Stimulated activated CD4-positive, alpha-beta T cell treated with anti-CD3 and anti-CD28 coated beads, Interleukin-12 subunit alpha, Interleukin-12 subunit beta, amount 100 ng/mL, for 24 hours (primary cell): ENCODE results near the gene COLEC12.

Experiments used
- DNase-seq, 2 experiments: peaks; one replicate each; pipeline ENCODE4 v3.0.0-alpha.2; 2020; ENCODE audit warnings: low read depth in 2 of 2

COLEC12 gene

GRCh38 chr18:362311-363290 is 137.9 kb downstream of the COLEC12 start:
- no peak for DNase-seq

GRCh38 chr18:361941-362310 is 138.6 kb downstream of the COLEC12 start:
- no peak for DNase-seq

- no peak for DNase-seq
Observed at GRCh38 chr18:361100-361732, 139.3 kb downstream of the COLEC12 start.

GRCh38 chr18:360676-361075 is 139.8 kb downstream of the COLEC12 start:
- no peak for DNase-seq

- DNase-seq = no peak
Observed at GRCh38 chr18:356778-357177, 143.7 kb downstream of the COLEC12 start.

GRCh38 chr18:355678-356077 is 144.8 kb downstream of the COLEC12 start:
- no peak for DNase-seq

- no peak for DNase-seq
Observed at GRCh38 chr18:354471-354870, 146.0 kb downstream of the COLEC12 start.

GRCh38 chr18:354003-354402 is 146.5 kb downstream of the COLEC12 start:
- DNase-seq = no peak

- DNase-seq = no peak
Observed at GRCh38 chr18:352438-352837, 148.1 kb downstream of the COLEC12 start.

GRCh38 chr18:350953-351572 is 149.4 kb downstream of the COLEC12 start:
- no peak for DNase-seq

GRCh38 chr18:346600-346999 is 153.9 kb downstream of the COLEC12 start:
- no peak for DNase-seq

- DNase-seq = no peak
Observed at GRCh38 chr18:341102-341501, 159.4 kb downstream of the COLEC12 start.

GRCh38 chr18:340044-340443 is 160.5 kb downstream of the COLEC12 start:
- DNase-seq = no peak

- DNase-seq = no peak
Observed at GRCh38 chr18:339200-339599, 161.3 kb downstream of the COLEC12 start.

- no peak for DNase-seq
Observed at GRCh38 chr18:336713-337112, 163.8 kb downstream of the COLEC12 start.

- DNase-seq = no peak
Observed at GRCh38 chr18:335733-336132, 164.8 kb downstream of the COLEC12 start.

GRCh38 chr18:334575-335132 is 165.8 kb downstream of the COLEC12 start:
- DNase-seq = no peak

- DNase-seq = no peak
Observed at GRCh38 chr18:332721-333510, 167.6 kb downstream of the COLEC12 start.

GRCh38 chr18:332007-332406 is 168.5 kb downstream of the COLEC12 start:
- DNase-seq = no peak

- no peak for DNase-seq
Observed at GRCh38 chr18:331221-331821, 169.2 kb downstream of the COLEC12 start.

- DNase-seq = no peak
Observed at GRCh38 chr18:328928-329327, 171.6 kb downstream of the COLEC12 start.
